Measurements from ENCODE around the gene IGSF9. TPM values are rescaled to one million over a fixed set of nuclear protein-coding genes. Genes with fewer than 3 reads are reported as not detected.

IGSF9 gene
- total and polyA plus RNA-seq, 2 of the 13 experiments (the other 11 are each of a cell fraction or from before 2014, with no cell fraction given), result 0.03 TPM; not detected in 1

DNA sequence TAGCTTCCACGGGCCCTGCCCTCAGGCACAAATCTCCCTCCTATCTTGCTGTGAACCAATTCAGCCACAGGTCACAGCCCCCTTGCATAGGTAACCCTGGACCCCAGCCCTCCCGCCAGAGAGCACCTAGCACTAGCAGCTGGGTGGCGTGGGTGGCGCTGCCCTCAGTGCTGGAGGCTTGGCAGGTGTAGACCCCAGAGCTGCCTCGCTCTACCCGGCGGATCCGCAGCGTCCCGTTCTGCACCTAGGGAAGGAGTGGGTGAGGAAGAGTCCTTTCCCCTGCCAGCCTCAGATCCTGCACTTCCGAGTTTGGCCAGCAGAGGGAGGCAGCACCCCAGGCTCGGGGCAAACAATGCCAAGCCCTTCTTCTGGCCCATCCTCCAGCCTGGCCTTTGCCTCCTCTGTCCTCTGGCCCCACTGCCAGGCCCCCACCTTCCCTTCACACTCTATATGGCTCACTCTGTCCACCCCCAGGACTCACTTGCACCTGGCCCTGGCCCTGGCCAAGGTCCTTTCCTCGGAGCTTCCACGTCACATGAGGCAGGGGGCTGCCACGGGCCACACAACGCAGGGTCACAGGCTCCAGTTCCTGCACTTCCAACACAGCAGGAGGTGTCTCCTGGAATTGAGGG, 9.0 kb downstream of the IGSF9 start (continued):
- peak; percentile 42; the same call in 1 of the 2 replicates for TF ChIP-seq KDM2A (CRISPR knock-in tag; IDR thresholded peaks at IDR 0.05; ENCODE audit: borderline replicate concordance, low read depth)
- TF ChIP-seq, protein P1, sequence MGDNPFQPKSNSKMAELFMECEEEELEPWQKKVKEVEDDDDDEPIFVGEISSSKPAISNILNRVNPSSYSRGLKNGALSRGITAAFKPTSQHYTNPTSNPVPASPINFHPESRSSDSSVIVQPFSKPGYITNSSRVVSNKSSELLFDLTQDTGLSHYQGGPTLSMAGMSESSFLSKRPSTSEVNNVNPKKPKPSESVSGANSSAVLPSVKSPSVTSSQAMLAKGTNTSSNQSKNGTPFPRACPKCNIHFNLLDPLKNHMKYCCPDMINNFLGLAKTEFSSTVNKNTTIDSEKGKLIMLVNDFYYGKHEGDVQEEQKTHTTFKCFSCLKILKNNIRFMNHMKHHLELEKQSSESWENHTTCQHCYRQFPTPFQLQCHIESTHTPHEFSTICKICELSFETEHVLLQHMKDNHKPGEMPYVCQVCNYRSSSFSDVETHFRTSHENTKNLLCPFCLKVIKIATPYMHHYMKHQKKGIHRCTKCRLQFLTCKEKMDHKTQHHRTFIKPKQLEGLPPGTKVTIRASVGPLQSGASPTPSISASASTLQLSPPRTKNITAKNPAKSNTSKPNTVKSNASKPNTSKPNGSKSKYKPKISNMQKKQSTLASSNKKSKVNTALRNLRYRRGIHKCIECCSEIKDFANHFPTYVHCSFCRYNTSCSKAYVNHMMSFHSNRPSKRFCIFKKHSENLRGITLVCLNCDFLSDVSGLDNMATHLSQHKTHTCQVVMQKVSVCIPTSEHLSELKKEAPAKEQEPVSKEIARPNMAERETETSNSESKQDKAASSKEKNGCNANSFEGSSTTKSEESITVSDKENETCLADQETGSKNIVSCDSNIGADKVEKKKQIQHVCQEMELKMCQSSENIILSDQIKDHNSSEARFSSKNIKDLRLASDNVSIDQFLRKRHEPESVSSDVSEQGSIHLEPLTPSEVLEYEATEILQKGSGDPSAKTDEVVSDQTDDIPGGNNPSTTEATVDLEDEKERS (CRISPR knock-in tag; IDR thresholded peaks at IDR 0.05), result 0 out of 2 replicates have a peak, but pooled peaks have one; percentile 30
- TF ChIP-seq ZKSCAN1 (IDR thresholded peaks at IDR 0.05; ENCODE audit: low read length), result peak; percentile 48; the same call in 1 of the 2 replicates
- no peak for TF ChIP-seq ELF1 (CRISPR knock-in tag; IDR thresholded peaks at IDR 0.05)
- TF ChIP-seq SPEN (CRISPR knock-in tag; IDR thresholded peaks at IDR 0.05; ENCODE audit: low read depth), result peak; percentile 24; the same call in 1 of the 2 replicates
- TF ChIP-seq SOX13 (IDR thresholded peaks at IDR 0.05), result no peak
- TF ChIP-seq SOX13 (CRISPR knock-in tag; conservative IDR thresholded peaks at IDR 0.05 in 1 of 2, IDR thresholded peaks at IDR 0.05 in 1 of 2), result no peak
- TF ChIP-seq MZF1 (CRISPR knock-in tag; IDR thresholded peaks at IDR 0.05; ENCODE audit: borderline replicate concordance), result 0 out of 2 replicates have a peak, but pooled peaks have one; percentile 43
- peak; percentile 41; the same call in 1 of the 2 replicates for TF ChIP-seq PITX1 (CRISPR knock-in tag; IDR thresholded peaks at IDR 0.05)
- TF ChIP-seq SRY (CRISPR knock-in tag; IDR thresholded peaks at IDR 0.05), result peak; percentile 30; the same call in 1 of the 2 replicates
- TF ChIP-seq ZNF775 (CRISPR knock-in tag; IDR thresholded peaks at IDR 0.05; ENCODE audit: borderline replicate concordance), result no peak
- TF ChIP-seq ZNF205 (CRISPR knock-in tag; IDR thresholded peaks at IDR 0.05), result 0 out of 2 replicates have a peak, but pooled peaks have one; percentile 47
- no peak for TF ChIP-seq RFXANK (CRISPR knock-in tag; IDR thresholded peaks at IDR 0.05)
- TF ChIP-seq BHLHE40 (IDR thresholded peaks at IDR 0.05; ENCODE audit: low read length), result 0 out of 2 replicates have a peak, but pooled peaks have one; percentile 10
- no peak for TF ChIP-seq PHF21A (CRISPR knock-in tag; IDR thresholded peaks at IDR 0.05)
- TF ChIP-seq MXI1 (IDR thresholded peaks at IDR 0.05; ENCODE audit: borderline replicate concordance, low read depth, low read length), result peak; percentile 38; the same call in 1 of the 3 replicates
- no peak for TF ChIP-seq ZNF746 (CRISPR knock-in tag; IDR thresholded peaks at IDR 0.05)
- 0 out of 2 replicates have a peak, but pooled peaks have one; percentile 47 for TF ChIP-seq SP4 (CRISPR knock-in tag; IDR thresholded peaks at IDR 0.05)
- peak; percentile 62 for TF ChIP-seq TAF15 (IDR thresholded peaks at IDR 0.05; ENCODE audit: low read depth, low read length, poor library complexity, severe bottlenecking)
- TF ChIP-seq MBNL3 (CRISPR knock-in tag; conservative IDR thresholded peaks at IDR 0.05), result no peak
- TF ChIP-seq ZNF296 (CRISPR knock-in tag; conservative IDR thresholded peaks at IDR 0.05), result no peak
- TF ChIP-seq GABPB1 (CRISPR knock-in tag; IDR thresholded peaks at IDR 0.05), result peak; percentile 17; the same call in 1 of the 2 replicates
- 0 out of 2 replicates have a peak, but pooled peaks have one; percentile 50 for TF ChIP-seq KLF13 (CRISPR knock-in tag; IDR thresholded peaks at IDR 0.05)
- TF ChIP-seq SP5 (CRISPR knock-in tag; IDR thresholded peaks at IDR 0.05; ENCODE audit: borderline replicate concordance, low read depth), result no peak
- no peak for TF ChIP-seq RARA (CRISPR knock-in tag; IDR thresholded peaks at IDR 0.05)
- TF ChIP-seq TCF7L2 (IDR thresholded peaks at IDR 0.05; ENCODE audit: low read depth, low read length), result no peak
- TF ChIP-seq SRSF9 (IDR thresholded peaks at IDR 0.05; ENCODE audit: borderline replicate concordance, insufficient read depth, low read depth, low read length, poor library complexity, severe bottlenecking), result no peak
- TF ChIP-seq RFX1 (IDR thresholded peaks at IDR 0.05), result no peak
- TF ChIP-seq THAP11 (CRISPR knock-in tag; IDR thresholded peaks at IDR 0.05), result peak; percentile 43; the same call in 1 of the 2 replicates
